Transverse colon (tissue), 4 donors: ENCODE data around the gene CDK11B.

ENCODE experiments used
- CTCF ChIP-seq, 5 experiments: fragments of 200-600 bp in 3 of 5; fragments of 450-650 bp in 2 of 5; sonication (generic) in 3 of 5; IDR thresholded peaks; 1 replicate in 2 of 5; 2 replicates in 3 of 5; pipeline ENCODE4 v1.5.1; 2016 to 2017; ENCODE audit warnings: antibody characterized with exemption in 5 of 5, inconsistent platforms in 3 of 5, mild to moderate bottlenecking in 2 of 5, moderate library complexity in 1 of 5
- EP300 ChIP-seq: sonication (generic); formaldehyde crosslinking; IDR thresholded peaks from one replicate; pipeline ENCODE4 v1.6.1; 2017; ENCODE audit warnings: antibody characterized with exemption, low read depth
- POLR2AphosphoS5 ChIP-seq, 3 donors: sonication (generic); formaldehyde crosslinking; IDR thresholded peaks; one replicate each; pipeline ENCODE4 v1.6.1; 2016; ENCODE audit warnings: antibody characterized with exemption in 3 of 3

DNA sequence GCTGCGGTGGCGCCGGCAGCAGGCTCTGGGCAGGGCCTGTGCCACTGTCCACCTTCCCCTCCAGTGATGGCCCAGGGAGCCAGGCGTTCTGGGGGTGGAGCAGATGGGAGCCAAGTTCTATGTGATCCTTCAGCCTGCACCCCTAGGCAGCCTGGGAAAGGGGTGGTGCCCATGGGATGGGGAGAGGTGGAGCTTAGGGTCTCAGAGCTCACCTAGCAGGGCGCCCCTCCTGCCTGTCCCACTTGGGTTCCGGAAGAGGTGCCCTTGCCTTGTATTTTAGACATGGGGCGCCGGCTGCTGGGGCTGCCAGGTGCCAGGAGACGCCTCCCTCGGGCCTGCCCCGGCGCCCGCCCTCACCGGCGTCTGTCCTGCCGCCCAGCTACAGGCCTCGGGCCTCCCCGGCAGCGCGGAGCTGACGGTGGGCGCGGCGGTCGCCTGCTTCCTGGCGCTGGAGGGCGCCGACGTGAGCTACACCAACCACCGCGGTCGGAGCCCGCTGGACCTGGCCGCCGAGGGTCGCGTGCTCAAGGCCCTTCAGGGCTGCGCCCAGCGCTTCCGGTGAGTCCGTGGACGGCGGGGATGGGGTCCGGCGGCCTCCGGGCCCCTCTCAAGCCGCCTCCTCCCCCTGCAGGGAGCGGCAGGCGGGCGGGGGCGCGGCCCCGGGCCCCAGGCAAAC is 29.9 kb downstream of the CDK11B start:
- TF ChIP-seq CTCF (IDR thresholded peaks at IDR 0.05) (no peak), EP300 (no peak), POLR2AphosphoS5 (IDR thresholded peaks at IDR 0.05) (no peak)
